Measurements from ENCODE around the gene TSPAN18. TPM values are rescaled to one million over a fixed set of nuclear protein-coding genes. Genes with fewer than 3 reads are reported as not detected.

Gene TSPAN18
- total RNA-seq, 1 donor from 2014 or later: 26.3 TPM

DNA sequence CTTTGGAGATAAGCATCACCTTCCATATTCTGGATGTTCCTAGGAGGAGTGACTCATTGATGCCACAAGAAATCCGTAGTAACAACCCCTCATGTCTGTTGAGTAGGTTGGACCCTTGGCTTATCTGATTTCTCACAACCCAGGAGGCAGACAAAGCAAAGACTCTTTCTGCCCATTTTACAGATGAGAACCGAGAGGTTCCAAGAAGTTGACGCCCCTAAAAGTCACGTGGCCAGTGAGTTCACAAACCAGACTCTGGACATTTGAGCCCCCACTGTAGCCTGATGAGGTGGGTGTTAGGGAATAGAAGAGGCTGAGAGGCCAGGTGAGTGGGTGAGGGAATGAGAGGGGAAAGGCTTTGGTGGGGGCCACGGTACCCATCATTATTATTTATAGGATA is 70.3 kb downstream of the TSPAN18 start:
- DNase-seq (ENCODE audit: low read depth in 2 of 2): no peak

DNA sequence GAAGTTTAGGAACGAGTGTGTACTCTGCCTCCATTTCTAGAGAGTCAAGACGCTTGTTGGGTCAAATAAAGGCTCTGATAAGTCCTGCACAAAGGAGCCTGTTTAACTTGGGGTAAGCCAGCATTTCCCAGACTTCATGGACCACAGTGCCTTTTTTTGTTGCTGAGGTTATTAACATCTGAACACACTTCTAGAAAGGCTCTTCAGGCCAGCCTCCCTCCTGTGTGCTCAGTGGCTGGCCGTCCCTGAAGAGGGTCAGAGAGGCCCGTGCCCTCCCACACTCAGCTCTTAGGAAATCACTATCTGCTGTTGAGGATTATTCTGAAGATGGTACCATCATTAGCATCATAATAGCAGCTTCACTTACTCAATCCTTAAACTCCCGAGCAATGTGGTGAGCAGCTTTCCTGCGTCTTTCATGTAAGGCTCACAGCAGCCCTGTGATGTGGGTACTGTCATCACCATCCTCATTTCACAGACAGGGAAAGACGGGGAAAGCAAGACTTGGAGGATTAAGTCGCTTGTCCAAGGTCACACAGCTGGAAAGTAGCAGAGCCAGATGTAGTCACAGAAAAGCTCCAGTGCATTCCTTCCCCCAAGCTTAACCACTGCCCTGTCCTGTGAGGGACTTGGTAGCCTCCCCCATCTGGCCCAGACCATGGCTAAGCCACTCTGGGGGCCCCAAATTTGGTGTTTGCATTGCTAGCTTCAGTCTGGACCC is 71.3 kb downstream of the TSPAN18 start:
- DNase-seq (ENCODE audit: low read depth in 2 of 2): no peak

DNA sequence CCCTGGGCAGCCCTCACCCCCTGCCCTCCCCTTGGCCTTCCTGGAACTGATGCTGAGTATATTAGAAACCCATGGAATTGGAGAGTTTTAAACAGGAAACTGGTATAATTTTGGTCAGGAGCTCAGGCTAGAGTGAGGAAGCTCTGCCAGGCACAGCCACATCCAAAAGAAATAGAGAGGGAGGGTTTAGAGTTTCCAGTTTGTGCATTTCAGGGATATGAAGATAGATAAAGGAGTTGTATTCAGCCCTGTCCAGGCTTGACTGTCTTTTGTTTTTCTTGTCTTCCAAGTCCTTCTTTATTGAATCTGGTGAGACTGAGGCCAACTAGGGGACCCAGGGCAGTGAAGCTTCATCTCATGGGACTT is 71.8 kb downstream of the TSPAN18 start:
- no peak for DNase-seq (ENCODE audit: low read depth in 2 of 2)

DNA sequence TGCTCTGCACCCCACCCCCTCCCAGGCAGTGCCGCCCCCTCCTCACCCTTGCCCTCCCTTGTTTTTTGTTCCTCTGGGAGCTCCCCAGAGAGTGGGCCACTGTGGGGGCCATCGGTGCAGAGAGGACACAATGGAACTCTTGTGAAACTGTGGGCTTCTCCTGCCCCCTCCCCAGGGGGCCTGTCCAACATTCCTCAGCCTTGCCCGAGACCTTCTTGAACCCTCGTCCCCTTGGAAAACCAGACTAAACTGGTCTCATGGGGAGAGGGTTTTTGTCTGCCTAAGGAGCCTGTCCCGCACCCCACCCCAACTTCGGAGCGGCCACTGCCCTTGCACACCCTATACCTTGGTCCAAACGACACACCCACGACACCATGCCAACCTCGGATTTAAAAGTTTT is 72.2 kb downstream of the TSPAN18 start:
- DNase-seq (ENCODE audit: low read depth in 2 of 2): no peak

DNA sequence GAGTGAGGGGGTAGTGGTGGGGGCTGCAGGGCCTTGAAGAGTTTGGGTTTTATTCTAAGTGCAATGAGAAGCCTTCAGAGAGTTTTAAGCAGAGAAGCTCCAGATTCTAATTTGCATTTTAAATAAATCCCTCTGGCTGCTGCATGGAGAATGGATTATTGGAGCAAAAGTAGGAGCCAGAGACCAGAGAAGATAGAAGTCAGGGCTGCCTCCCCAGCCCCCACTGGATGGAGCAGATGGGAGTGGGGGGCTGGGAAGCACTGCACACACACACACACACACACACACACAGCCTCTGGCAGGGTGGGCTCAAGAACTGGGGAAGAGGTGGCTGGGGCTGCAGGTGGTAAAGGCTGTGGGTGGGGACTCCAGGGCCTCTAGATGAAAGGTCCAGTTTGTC is 75.6 kb downstream of the TSPAN18 start:
- no peak for DNase-seq (ENCODE audit: low read depth in 2 of 2)

DNA sequence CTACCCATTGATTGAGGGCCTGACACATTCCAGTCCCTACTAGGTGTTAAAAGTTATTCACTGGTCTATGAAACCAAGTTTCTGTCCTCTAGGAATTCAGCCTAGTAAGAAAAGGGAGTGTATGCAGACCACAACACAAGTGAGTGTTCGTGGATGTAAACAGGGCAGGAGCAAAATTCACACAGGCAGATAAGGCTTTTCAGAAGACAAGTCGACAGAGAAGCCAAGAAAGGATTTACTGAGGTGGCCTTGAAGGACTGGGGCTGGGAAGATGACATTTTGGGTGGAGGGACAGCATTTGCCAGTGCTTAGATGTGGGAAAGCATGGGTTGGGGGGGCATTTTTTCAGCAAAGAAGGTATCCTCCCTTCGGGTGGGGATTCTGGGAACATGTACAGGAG is 76.2 kb downstream of the TSPAN18 start:
- no peak for DNase-seq (ENCODE audit: low read depth in 2 of 2)

DNA sequence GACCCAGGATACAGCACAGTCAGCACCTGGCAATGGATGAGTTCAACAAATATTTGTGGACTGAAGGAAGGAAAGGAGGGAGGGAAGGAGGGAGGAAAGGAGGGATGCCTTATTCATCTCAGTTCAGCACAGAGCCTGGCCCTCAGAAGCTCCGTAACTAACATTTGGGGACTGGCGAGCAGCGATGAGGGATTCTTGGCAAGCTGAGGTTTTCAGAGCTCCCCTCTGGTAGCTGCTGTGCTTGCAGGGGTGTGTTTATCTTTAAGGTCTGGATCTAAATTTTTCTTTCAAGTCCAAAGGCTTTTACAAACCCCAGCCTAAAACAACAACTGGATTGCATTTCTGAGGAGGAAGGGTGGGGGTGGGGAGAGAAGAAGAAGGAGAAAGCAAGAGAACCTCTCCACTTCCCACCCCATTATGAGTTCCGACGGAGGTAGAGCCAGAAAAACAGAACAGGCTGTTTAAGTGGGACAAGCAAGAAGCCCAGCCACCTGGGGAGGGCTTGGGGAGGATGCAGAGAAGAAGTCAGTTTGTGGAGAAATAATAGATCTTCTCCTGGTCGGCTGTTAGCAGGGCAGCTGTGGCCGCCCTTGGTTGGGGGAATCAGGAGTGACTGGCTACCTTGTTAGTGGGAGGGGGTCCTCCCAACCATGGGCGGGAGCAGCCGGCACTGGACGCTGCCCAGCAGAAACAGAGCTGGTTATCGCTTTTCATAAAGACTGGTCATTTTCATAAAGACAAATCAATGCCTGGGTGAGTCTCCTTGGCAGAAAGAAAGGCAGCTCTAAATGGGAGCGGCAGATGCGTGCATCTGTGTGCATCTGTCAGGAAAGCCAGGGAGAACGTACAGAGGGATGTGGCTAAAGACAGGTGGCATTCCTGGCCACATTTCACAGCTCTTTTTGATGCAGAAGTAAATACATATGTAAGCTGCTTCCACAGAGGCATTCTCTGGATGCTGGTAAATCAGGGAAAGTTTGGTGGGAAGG is 78.0 kb downstream of the TSPAN18 start:
- DNase-seq (ENCODE audit: low read depth in 2 of 2): no peak

DNA sequence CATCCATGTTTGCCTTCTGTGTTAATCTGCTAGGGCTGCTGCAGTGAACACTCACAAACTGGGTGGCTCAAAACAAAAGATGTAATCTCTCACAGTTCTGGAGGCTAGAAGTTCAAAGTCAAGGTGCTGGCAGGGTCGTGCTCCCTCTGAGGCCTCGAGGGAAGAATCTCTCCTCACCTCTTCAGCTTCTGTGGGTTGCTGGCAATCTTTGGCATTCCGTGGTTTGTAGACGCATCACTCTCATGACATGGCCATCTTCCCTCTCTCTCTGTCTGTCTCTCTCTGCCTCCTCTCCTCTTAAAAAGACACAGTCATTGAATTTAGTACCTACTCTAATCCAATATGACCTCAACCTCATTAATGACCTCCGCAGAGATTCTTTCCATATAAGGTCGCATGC is 78.8 kb downstream of the TSPAN18 start:
- DNase-seq (ENCODE audit: low read depth in 2 of 2): no peak

DNA sequence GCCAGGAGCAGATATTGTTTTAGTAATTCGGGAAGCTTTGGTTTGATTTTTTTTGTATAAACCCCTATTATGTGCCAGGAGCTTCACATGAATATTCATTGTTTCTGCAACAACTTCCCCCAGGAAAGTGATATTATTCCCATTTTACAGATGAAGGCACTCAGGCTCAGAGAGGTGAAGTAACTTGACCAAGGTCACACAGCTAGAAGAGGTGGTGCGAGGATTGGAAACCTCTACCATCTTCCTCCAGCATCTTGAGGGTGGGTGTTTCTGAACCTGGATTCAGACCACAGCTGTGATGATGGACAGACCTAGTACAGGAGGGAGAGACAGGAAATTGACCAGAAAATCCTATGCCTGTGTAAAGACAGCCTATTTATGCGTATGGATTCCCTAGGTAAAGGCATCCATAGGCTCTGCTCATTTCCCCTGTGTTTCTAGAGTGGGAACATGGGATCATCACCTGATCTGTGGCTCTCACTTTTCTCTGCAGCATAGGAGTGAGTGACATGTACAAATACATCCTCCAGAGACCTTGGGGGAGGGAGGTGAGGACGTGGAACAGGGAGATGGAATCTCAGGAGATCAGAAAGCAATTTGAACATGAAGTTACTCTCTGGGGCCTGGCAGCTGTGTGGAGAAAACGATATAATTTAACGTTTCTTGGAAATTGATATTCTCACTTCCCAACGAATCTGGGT is 81.4 kb downstream of the TSPAN18 start:
- DNase-seq (ENCODE audit: low read depth in 2 of 2): no peak

DNA sequence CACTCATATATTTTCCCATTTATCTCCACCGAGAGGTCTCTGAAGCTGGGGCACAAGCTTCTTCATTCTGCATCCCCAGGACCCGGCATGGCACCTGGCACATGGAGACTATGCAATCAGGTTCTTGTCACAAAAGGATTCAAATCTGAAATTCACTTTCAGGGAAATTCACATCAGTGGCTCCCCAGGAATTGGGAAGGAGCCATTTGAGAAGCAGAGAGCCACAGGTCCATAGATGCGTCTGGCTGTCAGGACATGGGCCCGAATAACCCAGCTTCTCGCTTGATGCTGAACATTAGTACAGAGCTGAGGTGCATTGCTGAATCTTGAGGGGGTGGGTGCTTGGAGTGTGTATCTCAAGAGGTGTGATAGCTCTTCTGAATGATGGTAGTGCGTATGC is 82.5 kb downstream of the TSPAN18 start:
- DNase-seq (ENCODE audit: low read depth in 2 of 2): no peak

DNA sequence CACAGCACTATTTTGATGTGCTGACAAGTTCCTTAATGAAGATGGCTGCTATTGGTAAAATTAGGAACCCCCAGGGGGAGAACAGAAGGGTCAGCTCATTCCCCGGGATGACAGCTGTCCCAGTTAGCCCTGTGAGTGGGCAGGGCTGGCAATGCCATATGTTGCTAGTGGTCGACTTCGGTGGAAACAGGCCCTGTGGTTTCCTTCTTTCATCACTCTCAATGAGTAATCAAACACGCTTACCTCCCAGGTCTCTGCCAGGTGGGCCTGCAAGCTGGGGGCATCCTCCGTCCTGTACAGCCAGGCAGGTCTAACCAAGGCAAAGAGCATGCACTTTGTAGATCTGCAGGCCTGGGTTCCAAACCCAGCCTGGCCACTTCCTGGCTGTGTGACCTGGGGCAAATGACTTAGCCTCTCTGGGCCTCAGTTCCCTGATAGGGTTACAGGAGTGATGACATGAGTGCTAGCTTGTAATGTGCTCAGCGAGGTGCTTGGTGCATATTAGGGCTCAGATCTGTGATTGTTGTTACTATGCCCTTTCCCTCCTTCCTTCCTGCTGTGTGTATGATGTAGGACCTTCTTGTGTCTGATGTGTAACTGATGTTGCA is 85.2 kb downstream of the TSPAN18 start:
- peak in 1 of 2 donors; percentile 23 for DNase-seq (ENCODE audit: low read depth in 2 of 2)

DNA sequence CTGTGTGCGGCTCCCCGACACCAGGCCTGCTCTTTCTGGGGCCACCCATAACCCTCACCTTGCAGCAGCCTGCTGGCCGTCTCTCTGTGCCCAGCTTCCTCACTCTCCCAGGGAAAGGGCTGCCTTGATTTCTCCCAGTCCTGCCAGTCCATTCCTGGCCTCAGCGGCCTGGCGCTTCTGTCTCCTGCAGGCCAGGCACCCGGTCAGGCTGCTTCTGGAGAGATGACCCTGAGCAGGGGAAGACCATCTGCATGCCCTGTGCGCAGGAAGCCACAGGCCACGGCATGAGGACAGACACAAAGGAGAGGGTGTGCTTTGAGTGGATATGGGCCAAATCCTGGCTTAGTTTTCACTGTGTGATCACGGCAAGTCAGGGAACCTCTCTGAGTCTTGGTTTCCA is 86.2 kb downstream of the TSPAN18 start:
- peak; percentile 70 to 82 for DNase-seq (ENCODE audit: low read depth in 2 of 2)

DNA sequence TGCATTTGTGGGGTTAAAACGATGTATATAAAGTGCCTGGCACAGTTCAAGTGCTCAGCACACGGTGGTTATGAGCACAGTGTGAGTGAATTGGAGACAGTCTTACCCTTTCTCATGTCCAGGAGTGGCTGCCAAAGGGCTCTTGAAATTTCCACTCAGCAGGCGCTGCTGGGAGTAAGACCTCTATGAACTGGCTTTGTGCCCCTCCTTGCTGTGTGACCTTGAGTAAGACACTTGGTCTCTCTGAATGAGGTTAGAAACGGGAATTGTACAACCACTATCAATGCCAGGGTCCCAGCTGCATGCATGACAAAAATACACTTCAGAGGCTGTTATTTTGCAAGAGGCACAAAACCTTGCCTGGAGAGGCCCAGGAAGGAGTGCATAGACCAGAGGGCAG is 86.6 kb downstream of the TSPAN18 start:
- no peak for DNase-seq (ENCODE audit: low read depth in 2 of 2)

DNA sequence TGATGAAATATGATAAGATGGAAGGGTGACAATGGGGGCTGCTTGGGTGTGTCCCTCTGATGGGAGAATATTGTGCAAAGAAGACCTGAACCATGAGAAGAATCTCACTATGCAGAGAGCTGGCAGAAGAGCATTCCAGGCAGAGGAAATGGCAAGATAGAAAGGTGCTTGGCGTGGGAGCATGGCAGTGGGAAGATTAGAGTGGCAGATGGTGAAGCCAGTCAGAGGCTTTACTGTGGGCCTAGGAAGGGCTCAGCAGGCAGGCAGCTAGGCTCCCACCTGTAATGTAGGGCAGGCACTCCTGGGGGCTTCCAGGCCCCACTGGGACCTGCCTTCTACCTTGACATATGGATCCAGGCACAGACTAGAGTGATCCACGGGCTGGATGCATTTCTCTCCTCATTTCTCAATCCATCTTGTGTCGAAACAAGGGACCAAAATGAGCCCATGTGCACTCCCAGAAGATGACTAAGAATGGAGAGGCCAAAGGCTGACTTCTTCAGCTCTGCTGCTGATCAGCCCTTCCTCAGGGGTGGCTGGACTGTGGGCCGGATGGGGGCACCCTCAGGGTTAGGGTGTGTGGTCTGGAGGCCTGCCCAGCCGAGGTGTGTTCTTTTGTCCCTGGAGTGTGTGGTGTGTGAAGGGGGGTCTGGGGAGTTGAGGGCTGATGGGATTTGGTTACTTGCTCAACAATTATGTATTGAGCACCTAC is 88.3 kb downstream of the TSPAN18 start:
- DNase-seq (ENCODE audit: low read depth in 2 of 2): no peak

DNA sequence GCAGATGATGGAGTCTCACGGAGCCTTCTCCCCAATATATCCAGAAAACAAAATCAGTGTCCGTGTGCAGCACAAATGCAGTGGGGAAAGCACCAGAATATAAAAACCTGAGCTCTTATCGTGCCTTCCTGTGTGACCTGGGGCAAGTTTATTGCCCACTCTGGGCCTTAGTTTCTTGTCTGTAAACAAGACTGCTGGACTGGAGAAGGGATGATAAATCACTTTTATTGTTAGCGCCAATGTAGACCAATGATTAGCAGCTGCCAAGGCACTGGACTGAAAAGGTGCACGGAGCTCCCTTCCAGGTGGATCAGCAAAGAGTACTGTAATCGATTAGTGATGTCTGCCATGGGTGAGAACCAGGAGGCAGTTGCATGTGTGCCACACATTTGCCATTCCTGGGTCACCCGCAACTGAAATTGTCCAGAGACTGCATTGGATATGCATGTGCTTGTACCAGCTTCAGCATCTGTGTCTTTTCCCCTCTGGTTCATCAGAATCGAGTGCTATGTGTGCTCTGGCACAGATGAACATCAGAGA is 89.2 kb downstream of the TSPAN18 start:
- no peak for DNase-seq (ENCODE audit: low read depth in 2 of 2)

DNA sequence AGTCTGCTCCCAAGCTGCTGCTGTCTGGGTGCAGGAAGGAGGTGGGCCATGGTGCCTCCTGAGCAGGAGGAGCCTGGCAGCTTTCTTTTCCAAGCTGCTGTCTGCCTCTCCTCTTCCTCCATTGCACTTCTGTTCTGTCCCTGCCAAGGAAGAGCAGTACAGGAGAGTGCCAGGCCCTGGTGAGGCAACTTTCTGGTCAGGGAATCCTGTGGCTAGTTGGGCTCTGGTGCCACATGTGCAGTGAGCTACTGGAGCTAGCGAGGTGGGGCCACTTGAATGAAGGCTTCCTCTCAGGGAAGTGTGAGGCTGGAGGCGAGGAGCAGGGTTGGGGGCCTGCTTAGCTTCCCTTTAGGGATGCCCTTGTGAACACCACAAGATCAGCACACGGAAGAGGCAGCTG is 90.0 kb downstream of the TSPAN18 start:
- DNase-seq (ENCODE audit: low read depth in 2 of 2): no peak

DNA sequence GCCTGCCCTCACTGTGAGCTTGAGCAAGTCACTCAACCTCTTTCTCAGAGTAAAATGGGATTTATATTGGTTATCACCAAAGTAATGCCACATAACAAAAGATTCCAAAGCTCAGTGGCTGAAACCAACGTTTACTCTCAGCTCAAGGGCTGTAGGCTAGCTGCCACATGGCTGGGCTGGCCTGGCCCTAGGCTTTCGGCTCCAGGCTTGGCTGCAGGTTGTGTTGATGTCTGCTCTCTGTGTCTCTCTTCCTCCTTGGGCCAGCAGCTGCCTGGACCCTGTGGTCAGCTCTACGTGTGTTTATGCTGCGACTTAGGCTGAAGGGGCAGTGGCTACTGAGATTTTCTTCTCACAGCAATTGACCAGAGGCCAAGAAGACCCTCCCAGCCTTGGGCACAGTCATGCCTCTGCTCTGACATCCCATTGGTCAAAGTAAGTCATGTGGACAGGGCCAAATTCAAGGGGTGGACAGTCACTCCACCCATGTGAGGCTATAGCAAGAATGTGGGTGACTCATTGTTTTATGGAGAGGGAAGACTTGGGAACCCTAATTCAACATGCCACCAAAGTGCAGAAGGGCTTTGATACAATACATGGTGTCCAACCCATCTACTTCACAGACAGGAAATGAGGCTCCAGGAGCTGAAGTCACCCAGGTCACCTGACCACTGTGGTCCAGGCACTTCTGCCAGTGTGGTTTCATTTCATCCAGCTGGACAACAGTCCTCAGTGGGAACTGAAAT is 90.6 kb downstream of the TSPAN18 start:
- DNase-seq (ENCODE audit: low read depth in 2 of 2): no peak

DNA sequence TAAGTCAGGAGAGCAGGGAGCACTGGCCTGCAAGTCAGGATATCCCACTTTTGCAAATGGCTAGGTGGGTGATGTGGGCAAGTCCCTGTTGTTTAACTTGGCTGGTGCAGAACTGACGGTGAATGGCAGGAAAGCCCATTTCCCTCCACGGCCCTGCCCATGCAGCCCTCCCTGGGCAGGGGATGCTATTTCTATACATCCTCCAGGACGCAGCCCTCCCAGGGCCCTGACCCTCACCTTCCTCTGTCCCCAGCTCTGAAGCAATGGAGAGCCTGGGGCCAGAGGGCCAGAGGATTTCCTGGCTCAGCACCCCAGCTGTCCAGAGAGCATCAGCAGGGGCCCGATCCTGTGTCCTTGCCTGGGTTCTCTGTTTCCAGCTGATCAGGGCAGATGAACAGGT is 91.3 kb downstream of the TSPAN18 start:
- peak; percentile 93 to 97 for DNase-seq (ENCODE audit: low read depth in 2 of 2)

DNA sequence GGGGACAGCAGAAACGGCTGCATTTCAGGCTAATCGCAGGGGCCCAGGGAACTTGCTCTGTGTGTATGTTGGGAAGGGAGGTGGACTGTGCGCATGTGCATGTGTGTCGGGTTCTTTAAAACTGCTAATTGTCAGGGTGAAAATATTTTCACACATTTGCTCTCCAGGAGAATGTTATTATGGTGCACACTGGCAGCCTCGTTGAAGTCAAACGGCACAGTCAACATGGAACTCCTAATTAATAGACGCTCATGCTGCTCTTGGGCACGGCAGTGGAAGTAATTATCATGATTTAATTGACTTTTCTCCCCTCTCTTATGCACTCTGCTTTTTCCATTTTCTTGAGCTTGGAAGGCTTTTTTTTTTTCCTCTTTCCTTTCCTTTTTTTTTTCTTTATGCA is 92.6 kb downstream of the TSPAN18 start:
- no peak for DNase-seq (ENCODE audit: low read depth in 2 of 2)

DNA sequence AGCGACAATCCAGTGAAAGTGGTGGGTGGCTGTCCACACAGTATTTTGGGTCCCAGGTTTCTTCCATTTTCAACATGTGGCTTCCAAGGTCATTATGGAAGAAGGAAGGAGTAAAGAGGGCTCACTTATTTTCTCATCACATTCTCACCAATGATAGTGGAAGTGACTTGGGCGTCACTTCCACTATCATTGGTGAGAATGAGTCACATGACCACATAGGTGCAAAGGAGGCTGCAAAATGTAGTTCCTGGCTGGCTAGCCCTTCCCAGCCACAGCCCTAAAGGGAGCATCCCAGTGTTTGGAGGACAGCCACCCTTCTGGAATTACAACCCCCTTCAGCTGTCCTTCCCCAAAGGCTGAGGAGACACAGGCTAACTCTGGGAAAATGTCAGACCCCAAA is 95.6 kb downstream of the TSPAN18 start:
- DNase-seq (ENCODE audit: low read depth in 2 of 2): no peak
